ENCODE data around the gene GNG7. TPM values are rescaled to one million over a fixed set of nuclear protein-coding genes. Genes with fewer than 3 reads are reported as not detected.

GNG7 gene
- 0.02 to 0.09 TPM (median 0.07 TPM) in 4 of 5 replicates, not detected in the other for total RNA-seq (2022; extraction: Qiagen RNA extraction; ENCODE audit: low read depth)

DNA sequence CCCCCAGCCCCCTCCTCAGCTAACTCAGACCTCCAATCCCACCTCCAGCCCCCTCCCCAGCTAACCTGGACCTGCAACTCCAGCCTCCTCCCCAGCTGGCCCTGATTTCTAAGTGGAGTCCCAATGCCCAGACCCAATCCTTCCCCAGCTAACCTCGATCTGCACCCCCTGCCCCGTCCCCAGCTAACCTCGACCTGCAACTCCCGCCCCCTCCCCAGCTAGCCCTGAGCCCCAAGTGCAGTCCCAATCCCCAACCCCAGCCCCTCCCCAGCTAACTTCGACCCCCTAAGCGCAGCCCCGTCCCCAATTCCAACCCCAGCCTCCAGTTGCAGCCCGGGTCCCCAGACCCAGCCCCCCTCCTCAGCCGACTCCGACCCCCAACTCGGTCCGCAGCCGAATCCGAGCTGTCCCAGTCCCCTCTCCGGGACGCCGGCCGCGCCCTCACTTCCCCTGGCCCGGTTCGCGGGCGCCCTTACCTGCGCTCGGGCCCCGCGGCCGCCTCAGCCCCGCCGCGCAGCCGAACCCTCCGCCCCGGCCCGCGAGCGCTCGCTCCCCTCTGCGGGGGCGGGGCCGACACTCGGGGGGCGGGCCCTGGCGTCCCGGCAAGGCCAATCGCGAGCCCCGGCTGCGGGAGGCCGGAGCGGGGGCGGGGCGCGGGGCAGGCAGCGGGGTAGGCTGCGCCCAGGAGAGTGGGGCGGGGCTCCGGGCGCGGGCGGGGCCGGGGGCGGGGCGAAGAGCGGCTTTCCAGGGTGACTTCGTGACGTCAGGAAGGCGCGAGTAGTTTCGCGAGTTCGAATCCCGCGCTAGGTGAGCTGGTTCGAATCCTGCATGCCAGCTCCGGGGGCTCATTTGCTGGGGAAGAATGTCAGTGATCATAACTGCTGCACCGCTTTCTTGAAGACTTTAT, at the start of gene GNG7:
Gene GNG7, minus strand, starts transcription at position 525 of the 907 bp plus-strand sequence. CDS start 182,006 bp downstream, outside the sequence.

DNA sequence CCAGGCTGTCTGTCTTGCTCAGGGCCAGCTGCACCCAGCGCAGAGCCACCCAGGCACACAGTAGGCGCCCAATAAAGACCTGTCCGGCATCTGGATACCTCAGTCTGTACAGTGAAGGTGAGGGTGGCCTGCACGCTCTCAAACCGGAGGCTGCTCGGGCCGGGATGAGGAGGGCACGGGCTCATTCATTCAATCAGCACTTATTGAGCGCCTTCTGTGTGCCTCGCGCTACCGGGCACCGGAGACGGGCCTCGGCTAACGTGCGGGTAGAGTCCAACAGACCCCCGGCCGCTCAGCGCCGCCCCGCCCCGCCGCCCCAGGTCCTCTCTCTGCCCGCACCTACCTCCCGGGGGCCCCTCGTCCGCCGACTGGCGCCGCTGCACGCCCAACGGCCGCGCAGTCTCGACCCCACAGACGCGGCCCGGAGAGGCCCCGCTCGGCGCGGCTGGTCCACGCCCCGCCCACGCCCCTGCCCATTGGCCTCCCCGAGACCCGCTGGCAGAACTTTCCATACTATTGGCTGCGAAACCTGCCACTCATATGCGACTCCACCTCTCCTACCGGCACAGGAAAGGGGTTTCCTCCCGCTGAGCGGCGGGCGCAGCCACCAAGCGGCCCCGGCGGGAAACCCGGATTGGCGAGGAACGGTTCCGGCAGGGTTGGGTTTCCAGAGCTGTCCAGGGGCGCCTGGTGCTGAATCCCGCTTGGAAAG, 37.3 kb upstream of the GNG7 start, which contains the start of gene SLC39A3:
Gene SLC39A3, minus strand, starts transcription at position 416 of the 712 bp plus-strand sequence. CDS start 2,760 bp downstream, outside the sequence.

DNA sequence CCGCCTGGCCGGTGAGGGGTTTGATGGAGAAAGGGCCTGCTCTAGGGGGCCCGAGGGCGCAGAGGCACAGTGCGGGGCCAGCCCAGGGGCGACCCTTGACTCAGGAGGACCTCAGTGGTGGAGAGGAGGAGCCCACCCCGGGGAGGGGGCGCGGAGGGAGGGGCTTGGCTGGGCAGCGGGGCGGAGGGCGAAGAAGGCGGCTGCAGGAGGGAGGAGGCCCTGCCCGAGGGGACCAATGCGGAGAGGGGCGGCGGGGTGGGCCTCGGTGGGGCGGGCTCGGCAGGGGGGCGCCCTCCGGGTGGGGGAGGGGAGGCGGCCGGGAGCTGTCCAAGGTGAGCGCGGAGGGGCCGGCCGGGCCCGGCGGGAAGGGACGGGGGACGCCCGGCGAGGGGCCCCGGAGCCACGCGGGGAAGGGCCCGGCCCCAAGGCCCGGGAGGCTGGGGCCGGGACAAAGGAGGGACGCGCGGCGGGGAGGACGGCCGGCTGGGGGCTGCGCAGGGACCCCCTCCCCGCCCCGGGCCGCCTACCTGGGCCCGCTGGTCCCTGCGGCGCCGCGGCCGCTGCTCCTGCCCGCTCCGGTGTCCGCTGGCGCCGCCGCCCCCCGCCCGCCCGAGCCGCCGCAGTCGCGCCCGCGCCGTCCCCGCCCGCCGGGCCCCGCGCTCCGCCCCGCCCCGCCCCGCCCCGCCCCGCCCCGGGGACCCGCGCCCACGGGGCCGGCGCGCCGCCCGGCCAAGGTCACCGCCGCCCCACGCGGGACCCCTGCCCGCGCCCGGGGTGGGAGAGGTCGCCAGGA, 18.5 kb upstream of the GNG7 start, which contains the start of gene DIRAS1:
Gene DIRAS1, minus strand, starts transcription at position 596 of the 793 bp plus-strand sequence. CDS start 3,566 bp downstream, outside the sequence.

DNA sequence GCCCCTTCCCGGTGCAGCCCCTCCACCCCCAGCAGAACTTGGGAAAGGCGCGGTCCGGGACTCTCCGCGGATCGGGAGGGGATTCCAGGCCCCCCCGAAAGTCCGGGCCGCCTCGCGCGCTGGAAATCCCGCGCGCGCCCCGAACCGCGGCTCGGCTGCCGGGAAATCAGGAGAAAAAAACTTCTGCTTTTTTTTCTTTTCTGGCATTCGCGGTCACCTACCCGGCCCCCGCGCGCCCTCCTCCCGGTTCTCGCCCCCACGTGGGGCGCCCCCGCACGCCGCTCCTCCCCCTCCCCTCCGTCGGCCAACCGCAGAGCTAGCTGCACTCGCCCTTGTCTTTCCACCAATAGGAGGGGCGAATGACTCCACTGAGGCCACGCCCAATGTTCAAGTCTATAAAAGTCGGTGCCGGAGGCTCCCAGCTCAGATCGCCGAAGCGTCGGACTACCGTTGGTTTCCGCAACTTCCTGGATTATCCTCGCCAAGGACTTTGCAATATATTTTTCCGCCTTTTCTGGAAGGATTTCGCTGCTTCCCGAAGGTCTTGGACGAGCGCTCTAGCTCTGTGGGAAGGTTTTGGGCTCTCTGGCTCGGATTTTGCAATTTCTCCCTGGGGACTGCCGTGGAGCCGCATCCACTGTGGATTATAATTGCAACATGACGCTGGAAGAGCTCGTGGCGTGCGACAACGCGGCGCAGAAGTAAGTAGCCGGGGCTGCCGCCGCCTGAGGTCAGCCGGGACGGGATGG, 226.6 kb downstream of the GNG7 start, which contains the start of gene GADD45B:
Gene GADD45B, plus strand, starts transcription at position 426 of the 749 bp plus-strand sequence. Its CDS starts 232 bp downstream, at position 658.

Other genes starting within 250 kb of the GNG7 start
- 63.5 to 93.5 TPM (median 79.6 TPM) in 5 replicates for gene LMNB2, start 245.7 kb downstream of the GNG7 start, total RNA-seq (2022; extraction: Qiagen RNA extraction; ENCODE audit: low read depth)
- gene GADD45B, start 226.6 kb downstream of the GNG7 start, total RNA-seq (2022; extraction: Qiagen RNA extraction; ENCODE audit: low read depth), result 33.3 to 39.8 TPM (median 37.0 TPM) in 5 replicates
- 3.5 to 4.3 TPM (median 4.1 TPM) in 5 replicates for gene DIRAS1, start 18.7 kb upstream of the GNG7 start, total RNA-seq (2022; extraction: Qiagen RNA extraction; ENCODE audit: low read depth)
- gene SLC39A3, start 37.3 kb upstream of the GNG7 start, total RNA-seq (2022; extraction: Qiagen RNA extraction; ENCODE audit: low read depth), result 24.0 to 31.6 TPM (median 29.6 TPM) in 5 replicates
- 58.5 to 83.0 TPM (median 72.7 TPM) in 5 replicates for gene SGTA, start 80.6 kb upstream of the GNG7 start, total RNA-seq (2022; extraction: Qiagen RNA extraction; ENCODE audit: low read depth)
- 84.8 to 111 TPM (median 96.4 TPM) in 5 replicates for gene THOP1, start 82.8 kb upstream of the GNG7 start, total RNA-seq (2022; extraction: Qiagen RNA extraction; ENCODE audit: low read depth)
- 0.55 to 1.1 TPM (median 1.0 TPM) in 5 replicates for gene ZNF554, start 117.2 kb upstream of the GNG7 start, total RNA-seq (2022; extraction: Qiagen RNA extraction; ENCODE audit: low read depth)
- 2.2 to 2.3 TPM (median 2.3 TPM) in 5 replicates for gene ZNF555, start 138.8 kb upstream of the GNG7 start, total RNA-seq (2022; extraction: Qiagen RNA extraction; ENCODE audit: low read depth)
- gene ZNF556, start 164.6 kb upstream of the GNG7 start, total RNA-seq (2022; extraction: Qiagen RNA extraction; ENCODE audit: low read depth), result 0.07 to 0.21 TPM in 2 of 5 replicates, not detected in the others
- 1.6 to 2.7 TPM (median 2.2 TPM) in 5 replicates for gene ZNF57, start 198.2 kb upstream of the GNG7 start, total RNA-seq (2022; extraction: Qiagen RNA extraction; ENCODE audit: low read depth)
- gene ZNF77, start 242.3 kb upstream of the GNG7 start, total RNA-seq (2022; extraction: Qiagen RNA extraction; ENCODE audit: low read depth), result 1.3 to 2.4 TPM (median 1.8 TPM) in 5 replicates

All from A549 treated with DMSO at 1 μM for 4 hours (cell line).